Hippocampal formation (tissue), 2 donors: Measurements from ENCODE around the gene TRIM72.
"Not testable (repeated sequence)": the region's sequence is repeated elsewhere in the genome, so short reads cannot be mapped to it uniquely, and the experiment has no call there.

ENCODE experiments used
- DNase-seq, 2 donors: peaks; one replicate each; lab custom pipeline; 2025; lab: John Stamatoyannopoulos, UW

The TRIM72 gene

GRCh38 chr16:31258366-31258765 lies 44.4 kb downstream of the TRIM72 start:
- DNase-seq: no peak

DNA sequence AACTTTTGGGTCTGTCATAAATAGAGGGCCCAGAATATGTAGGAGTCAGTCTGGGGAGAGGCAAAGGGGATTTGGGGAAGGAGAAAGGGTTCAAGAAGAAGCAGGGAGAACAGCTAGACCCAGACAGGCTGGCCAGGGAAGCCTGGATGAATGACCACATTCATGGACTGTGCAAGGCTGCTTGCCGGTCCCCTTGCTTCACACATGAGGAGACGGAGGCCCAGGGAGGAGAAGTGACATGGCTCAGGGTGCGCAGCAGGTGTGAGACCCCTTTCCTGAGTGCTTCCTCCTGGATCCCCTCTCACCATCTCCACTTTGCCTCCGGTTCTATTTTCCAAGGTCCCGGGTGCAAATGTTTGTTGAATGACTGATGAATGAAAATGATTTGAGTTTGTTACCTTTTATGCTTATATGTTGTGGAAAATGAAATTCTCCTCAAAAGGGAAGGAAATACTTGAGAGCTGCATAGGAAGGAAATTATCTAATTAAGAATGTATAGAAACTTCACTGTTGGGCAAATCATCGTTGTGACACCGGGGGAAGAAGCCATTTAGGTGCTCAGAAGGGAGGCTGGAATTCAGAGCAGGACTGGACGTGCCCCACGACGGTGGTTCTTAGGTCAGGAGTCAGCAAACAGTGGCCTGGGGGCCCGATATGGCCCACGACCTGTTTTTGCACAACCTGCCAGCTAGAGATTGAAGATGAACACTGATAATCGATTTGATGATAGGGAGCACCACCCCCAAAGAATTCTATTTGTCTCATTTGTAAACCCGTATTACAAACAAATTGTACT lies 46.4 kb downstream of the TRIM72 start:
- no peak for DNase-seq

DNA sequence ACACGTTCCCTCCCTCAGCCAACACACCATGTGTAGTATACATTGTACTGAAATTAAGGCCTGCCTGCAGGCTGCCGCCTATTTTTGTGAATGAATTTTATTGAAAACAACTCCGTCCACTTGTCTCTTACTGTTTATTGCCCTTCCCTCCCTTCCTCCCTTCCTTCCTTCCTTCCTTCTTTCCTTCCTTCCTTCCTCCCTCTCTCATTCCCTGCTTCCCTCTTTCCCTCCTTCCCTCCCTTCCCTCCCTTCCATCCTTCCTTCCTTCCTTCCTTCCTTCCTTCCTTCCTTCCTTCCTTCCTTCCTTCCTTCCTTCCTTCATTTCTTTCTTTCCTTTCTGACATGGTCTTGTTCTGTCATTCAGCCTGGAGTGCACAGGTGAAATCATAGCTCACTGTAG lies 48.2 kb downstream of the TRIM72 start:
- DNase-seq: no peak

DNA sequence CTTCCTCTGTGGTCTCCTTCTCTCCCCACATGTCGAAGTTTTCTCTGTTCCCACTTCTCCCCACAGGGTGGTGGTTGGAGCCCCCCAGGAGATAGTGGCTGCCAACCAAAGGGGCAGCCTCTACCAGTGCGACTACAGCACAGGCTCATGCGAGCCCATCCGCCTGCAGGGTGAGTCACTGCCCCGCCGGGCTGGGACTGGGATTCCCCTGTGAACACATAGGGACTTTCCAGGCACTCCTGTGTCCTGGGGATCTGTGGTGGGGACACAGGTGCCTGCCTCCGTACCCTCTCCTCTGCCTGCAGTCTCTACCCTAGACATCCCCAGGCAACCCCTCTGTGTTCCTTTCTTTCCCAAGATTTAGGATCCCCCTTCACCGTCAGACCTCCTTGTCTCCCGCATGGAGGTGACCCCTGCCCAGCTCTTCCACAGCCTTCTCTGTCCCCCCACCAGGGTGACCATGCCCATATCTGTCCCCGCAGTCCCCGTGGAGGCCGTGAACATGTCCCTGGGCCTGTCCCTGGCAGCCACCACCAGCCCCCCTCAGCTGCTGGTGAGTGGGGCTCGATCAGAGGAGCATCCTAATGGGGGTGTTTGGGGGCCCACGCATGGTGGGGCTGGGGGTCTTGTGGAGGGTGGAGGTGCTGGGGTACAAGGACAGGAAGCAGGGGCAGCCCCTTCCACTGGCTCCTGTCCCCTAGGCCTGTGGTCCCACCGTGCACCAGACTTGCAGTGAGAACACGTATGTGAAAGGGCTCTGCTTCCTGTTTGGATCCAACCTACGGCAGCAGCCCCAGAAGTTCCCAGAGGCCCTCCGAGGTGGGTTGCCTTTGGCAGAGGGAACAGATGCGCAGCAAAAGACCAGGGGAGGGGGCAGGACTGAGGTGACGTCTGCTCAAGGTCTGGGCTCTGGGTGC lies 51.7 kb downstream of the TRIM72 start:
- DNase-seq: no peak

DNA sequence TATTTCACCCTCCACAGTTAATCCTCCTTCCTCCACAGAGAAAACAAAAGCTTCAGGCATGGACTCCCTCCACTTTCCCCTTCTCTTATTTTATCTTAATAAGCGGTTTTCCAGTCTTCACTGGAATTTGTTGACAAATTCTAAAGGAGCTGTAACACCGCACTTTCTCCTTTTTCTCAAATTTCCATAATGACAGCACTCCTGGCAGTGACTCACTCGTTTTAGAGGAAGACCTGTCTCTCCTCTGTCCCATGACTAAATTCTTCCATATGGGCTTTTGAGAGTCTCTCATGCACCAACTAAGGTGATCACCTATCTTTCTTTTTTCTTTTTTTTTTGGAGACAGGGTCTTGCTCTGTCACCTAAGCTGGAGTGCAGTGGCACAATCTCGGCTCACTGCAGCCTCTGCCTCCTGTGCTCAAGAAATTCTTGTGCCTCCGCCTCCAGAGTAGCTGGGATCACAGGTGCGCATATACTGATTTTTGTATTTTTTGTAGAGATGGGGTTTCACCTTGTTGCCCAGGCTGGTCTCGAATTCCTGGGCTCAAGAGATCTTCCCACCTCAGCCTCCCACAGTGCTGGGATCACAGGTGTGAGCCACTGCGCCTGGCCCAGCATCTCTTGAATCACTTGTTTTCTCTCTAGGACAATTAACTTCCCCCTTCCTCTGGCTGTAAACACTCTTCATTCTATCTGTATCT lies 53.6 kb downstream of the TRIM72 start:
- no peak for DNase-seq

- DNase-seq: no peak
Measured at GRCh38 chr16:31268033-31268365, 54.1 kb downstream of the TRIM72 start.

- DNase-seq: no peak
Measured at GRCh38 chr16:31268891-31269290, 55.0 kb downstream of the TRIM72 start.

DNA sequence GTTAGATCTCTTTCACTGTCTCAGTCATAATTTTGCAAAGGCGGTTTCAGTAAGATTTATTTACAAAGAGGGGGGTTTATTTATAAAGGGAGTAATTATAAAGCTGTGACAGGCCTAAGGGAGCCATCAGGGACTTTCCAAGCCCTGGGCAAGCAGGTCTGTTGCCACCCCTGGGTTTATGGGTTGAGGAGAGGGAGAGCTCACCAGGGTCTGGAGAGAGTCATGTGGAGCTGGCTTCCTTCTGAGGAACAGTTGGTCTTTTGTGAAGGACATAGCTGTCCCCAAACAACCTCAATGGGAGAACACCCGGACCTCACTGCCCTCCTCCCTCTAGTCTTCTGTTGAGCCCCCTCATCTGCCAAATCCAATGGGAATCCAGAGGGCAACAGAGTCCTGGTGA lies 55.6 kb downstream of the TRIM72 start:
- no peak for DNase-seq

- not testable (repeated sequence) for DNase-seq
Measured at GRCh38 chr16:31269973-31270372, 56.1 kb downstream of the TRIM72 start.

DNA sequence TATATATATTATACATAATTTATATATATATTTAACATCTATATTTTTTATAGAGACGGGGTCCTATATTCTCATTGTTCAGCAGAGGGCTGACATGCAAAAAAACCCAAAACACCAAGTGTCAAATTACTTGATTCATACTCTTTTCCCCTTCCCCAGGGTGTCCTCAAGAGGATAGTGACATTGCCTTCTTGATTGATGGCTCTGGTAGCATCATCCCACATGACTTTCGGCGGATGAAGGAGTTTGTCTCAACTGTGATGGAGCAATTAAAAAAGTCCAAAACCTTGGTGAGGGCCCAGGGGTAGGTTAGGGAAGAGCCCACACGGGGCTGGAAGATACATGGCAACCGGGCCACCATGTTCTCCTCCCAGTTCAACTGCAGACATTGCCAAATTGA lies 56.9 kb downstream of the TRIM72 start:
- no peak for DNase-seq

DNA sequence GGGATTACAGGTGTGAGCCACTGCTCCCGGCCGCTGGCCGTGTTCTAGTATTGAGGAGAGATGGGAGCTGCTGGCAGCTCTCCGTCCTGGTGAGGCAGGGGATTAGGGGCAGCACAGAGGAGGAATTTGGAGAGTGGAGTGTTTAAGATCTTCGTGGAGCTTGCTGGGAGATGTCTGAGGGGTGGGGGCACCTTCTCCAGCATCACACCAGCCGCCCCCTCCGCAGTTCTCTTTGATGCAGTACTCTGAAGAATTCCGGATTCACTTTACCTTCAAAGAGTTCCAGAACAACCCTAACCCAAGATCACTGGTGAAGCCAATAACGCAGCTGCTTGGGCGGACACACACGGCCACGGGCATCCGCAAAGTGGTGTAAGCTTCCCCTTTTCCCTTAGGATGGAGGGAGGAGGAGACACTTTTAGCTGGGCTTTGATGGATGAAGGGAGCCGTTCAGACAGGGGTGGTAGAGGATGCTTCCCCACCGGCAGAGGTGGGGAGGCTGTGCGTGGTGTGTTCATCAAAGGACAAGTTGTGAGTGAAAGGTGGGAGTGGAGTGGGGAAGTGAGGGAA lies 57.8 kb downstream of the TRIM72 start:
- no peak for DNase-seq

DNA sequence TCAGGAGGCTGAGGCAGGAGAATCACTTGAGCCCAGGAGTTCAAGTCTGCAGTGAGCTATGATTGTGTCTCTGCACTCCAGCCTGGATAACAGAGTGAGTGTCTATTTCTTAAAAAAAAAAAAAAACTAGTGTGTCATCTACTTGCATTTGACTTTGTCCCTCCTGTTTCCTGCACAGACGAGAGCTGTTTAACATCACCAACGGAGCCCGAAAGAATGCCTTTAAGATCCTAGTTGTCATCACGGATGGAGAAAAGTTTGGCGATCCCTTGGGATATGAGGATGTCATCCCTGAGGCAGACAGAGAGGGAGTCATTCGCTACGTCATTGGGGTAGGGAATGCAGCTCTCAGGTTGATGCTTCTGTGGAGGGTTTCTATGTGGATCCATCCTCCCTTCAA lies 59.3 kb downstream of the TRIM72 start:
- DNase-seq: no peak

- DNase-seq: no peak
Measured at GRCh38 chr16:31273676-31274075, 59.8 kb downstream of the TRIM72 start.

GRCh38 chr16:31274831-31275816 lies 61.2 kb downstream of the TRIM72 start:
- DNase-seq: no peak

DNA sequence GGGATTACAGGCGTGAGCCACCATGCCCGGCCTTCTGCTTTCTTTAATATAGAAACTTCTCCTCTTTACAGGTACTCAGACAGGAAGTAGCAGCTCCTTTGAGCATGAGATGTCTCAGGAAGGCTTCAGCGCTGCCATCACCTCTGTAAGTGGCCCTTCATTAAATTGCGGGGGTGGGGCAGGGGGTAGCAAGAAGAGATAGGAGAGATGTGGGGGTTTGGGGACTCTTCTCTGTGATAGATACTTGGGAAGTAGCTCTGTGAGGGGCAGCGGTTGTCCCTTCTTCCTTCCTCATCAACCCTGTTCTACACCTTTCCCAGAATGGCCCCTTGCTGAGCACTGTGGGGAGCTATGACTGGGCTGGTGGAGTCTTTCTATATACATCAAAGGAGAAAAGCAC lies 62.7 kb downstream of the TRIM72 start:
- DNase-seq: no peak

DNA sequence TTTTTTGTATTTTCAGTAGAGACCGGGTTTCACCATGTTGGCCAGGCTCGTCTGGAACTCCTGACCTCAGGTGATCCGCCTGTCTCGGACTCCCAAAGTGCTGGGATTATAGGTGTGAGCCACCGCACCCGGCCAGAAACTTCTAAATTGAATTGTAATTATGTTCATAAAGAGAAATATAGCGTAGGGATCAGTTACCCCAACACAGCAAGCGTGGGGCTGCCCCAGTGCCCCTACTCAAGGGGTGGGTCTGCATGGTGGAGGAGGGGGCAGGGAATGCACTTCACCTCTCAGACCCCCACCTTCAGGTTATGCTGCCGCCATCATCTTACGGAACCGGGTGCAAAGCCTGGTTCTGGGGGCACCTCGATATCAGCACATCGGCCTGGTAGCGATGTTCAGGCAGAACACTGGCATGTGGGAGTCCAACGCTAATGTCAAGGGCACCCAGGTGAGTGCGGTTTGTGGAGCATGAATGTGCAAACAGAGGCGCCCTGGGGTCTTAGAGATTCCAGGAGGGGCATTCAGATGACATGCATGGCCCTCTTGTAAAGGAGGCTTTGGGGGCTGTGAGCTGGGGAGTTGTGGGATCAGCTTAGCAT lies 63.8 kb downstream of the TRIM72 start:
- no peak for DNase-seq

DNA sequence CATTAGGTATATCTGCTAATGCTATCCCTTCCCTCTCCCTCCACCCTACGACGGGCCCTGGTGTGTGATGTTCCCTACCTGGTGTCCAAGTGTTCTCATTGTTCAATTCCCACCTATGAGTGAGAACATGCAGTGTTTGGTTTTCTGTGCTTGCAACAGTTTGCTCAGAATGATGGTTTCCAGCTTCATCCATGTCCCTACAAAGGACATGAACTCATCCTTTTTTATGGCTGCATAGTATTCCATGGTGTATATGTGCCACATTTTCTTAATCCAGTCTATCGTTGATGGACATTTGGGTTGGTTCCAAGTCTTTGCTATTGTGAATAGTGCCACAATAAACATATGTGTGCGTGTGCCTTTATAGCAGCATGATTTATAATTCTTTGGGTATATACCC lies 64.9 kb downstream of the TRIM72 start:
- not testable (repeated sequence) for DNase-seq
